GM12878 (cell line): ENCODE results near the gene DYNLL1. TPM values are rescaled to one million over a fixed set of nuclear protein-coding genes. Genes with fewer than 3 reads are reported as not detected.
A peak's percentile ranks its signal among the peaks of the same experiment; 100 is the strongest.

Experiments
- CEBPZ ChIP-seq: fragments of 150-350 bp; IDR thresholded peaks from 2 replicates; pipeline ENCODE4 v1.6.1; 2016; ENCODE audit warnings: low read depth, low read length
- CREM ChIP-seq: IDR thresholded peaks from 2 replicates; pipeline ENCODE4 v1.6.1; 2014; ENCODE audit warnings: antibody characterized with exemption, low read depth
- LARP7 ChIP-seq: fragments of 450-650 bp; IDR thresholded peaks from 2 replicates; pipeline ENCODE4 v1.6.1; 2017; ENCODE audit warnings: mild to moderate bottlenecking
- MYC ChIP-seq: IDR thresholded peaks from 2 replicates; pipeline ENCODE4 v1.6.1; 2011; ENCODE audit warnings: mild to moderate bottlenecking, low read length, moderate library complexity, inconsistent platforms; ENCODE audit not compliant: insufficient read depth, insufficient replicate concordance, insufficient read length, severe bottlenecking
- NR2F1 ChIP-seq: fragments of 450-650 bp; conservative IDR thresholded peaks from 2 replicates; pipeline ENCODE4 v1.6.1; 2017; ENCODE audit warnings: mild to moderate bottlenecking
- POLR2A ChIP-seq: IDR thresholded peaks from 2 replicates; pipeline ENCODE4 v1.6.1; 2011; ENCODE audit warnings: low read depth, mild to moderate bottlenecking, low read length
- RELB ChIP-seq: fragments of 450-650 bp; IDR thresholded peaks from 2 replicates; pipeline ENCODE4 v1.6.1; 2017; ENCODE audit warnings: low read depth, mild to moderate bottlenecking, moderate library complexity
- SUPT20H ChIP-seq: IDR thresholded peaks from 2 replicates; pipeline ENCODE4 v1.6.1; 2011; ENCODE audit warnings: low read depth, mild to moderate bottlenecking, low read length, moderate library complexity, borderline replicate concordance; ENCODE audit not compliant: control insufficient read depth
- TBL1XR1 ChIP-seq: IDR thresholded peaks from 2 replicates; pipeline ENCODE4 v1.6.1; 2012; ENCODE audit warnings: low read depth, low read length, improper control_type of control experiment
- TCF12 ChIP-seq: IDR thresholded peaks from 2 replicates; pipeline ENCODE4 v1.6.1; 2011; ENCODE audit warnings: low read depth, mild to moderate bottlenecking, low read length
- polyA plus RNA-seq, 11 experiments: library from polyadenylated mRNA; depleted of rRNA in 4 of 11; unstranded in 6 of 11; stranded (reverse) in 5 of 11; fragments of >200 nt; fragmentation: Nextera tagmentation in 4 of 11; fragmentation: Illumina TruSeq in 1 of 11; extraction: Ambion mirVana in 4 of 11; extraction: Trizol in 1 of 11; gene quantifications; 1 replicate in 1 of 11; 2 replicates in 10 of 11; pipeline versions ENCODE4 v1.2.1 to v1.2.3, GENCODE V29; 2011 to 2016; ENCODE audit warnings: inconsistent platforms in 2 of 11, missing spikeins in 2 of 11, low read depth in 1 of 11
- total RNA-seq, 4 experiments: library from RNA; depleted of rRNA in 3 of 4; stranded (reverse); fragments of >200 nt in 3 of 4; fragmentation: Illumina TruSeq in 1 of 4; extraction: Trizol in 1 of 4; gene quantifications; 2 replicates each; pipeline versions ENCODE4 v1.2.1 to v1.2.3, GENCODE V29; 2013 to 2021
- TF ChIP-seq, protein P1 (sequence below): fragments of 450-650 bp; formaldehyde crosslinking; IDR thresholded peaks from 2 replicates; pipeline ENCODE4 v1.4.0; 2022; ENCODE audit warnings: mild to moderate bottlenecking, moderate library complexity
- TF ChIP-seq, protein P2 (sequence below): fragments of 450-650 bp; IDR thresholded peaks from 2 replicates; pipeline ENCODE4 v1.6.1; 2017; ENCODE audit warnings: mild to moderate bottlenecking, moderate library complexity
- TF ChIP-seq, protein P3 (sequence below): fragments of 450-650 bp; IDR thresholded peaks from 2 replicates; pipeline ENCODE4 v1.6.1; 2016; ENCODE audit warnings: mild to moderate bottlenecking

The DYNLL1 gene
- total and polyA plus RNA-seq, 10 of the 15 experiments (the other 5 are each of a cell fraction or from before 2014, with no cell fraction given), result 239 to 796 (median 379) TPM

- TF ChIP-seq, protein P1, sequence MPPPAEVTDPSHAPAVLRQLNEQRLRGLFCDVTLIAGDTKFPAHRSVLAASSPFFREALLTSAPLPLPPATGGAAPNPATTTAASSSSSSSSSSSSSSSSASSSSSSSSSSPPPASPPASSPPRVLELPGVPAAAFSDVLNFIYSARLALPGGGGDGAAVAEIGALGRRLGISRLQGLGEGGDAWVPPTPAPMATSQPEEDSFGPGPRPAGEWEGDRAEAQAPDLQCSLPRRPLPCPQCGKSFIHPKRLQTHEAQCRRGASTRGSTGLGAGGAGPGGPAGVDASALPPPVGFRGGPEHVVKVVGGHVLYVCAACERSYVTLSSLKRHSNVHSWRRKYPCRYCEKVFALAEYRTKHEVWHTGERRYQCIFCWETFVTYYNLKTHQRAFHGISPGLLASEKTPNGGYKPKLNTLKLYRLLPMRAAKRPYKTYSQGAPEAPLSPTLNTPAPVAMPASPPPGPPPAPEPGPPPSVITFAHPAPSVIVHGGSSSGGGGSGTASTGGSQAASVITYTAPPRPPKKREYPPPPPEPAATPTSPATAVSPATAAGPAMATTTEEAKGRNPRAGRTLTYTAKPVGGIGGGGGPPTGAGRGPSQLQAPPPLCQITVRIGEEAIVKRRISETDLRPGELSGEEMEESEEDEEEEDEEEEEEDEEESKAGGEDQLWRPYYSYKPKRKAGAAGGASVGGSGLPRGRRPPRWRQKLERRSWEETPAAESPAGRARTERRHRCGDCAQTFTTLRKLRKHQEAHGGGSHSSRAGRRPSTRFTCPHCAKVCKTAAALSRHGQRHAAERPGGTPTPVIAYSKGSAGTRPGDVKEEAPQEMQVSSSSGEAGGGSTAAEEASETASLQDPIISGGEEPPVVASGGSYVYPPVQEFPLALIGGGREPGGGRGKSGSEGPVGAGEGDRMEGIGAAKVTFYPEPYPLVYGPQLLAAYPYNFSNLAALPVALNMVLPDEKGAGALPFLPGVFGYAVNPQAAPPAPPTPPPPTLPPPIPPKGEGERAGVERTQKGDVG, result no peak
- TF ChIP-seq CEBPZ (no peak), RELB (peak; percentile 46; the same call in 1 of the 2 replicates), TBL1XR1 (no peak), NR2F1 (no peak), MYC (no peak), SUPT20H (no peak), CREM (peak; percentile 61), POLR2A (peak; percentile 97), TCF12 (peak; percentile 87), LARP7 (no peak)
- TF ChIP-seq, protein P2, sequence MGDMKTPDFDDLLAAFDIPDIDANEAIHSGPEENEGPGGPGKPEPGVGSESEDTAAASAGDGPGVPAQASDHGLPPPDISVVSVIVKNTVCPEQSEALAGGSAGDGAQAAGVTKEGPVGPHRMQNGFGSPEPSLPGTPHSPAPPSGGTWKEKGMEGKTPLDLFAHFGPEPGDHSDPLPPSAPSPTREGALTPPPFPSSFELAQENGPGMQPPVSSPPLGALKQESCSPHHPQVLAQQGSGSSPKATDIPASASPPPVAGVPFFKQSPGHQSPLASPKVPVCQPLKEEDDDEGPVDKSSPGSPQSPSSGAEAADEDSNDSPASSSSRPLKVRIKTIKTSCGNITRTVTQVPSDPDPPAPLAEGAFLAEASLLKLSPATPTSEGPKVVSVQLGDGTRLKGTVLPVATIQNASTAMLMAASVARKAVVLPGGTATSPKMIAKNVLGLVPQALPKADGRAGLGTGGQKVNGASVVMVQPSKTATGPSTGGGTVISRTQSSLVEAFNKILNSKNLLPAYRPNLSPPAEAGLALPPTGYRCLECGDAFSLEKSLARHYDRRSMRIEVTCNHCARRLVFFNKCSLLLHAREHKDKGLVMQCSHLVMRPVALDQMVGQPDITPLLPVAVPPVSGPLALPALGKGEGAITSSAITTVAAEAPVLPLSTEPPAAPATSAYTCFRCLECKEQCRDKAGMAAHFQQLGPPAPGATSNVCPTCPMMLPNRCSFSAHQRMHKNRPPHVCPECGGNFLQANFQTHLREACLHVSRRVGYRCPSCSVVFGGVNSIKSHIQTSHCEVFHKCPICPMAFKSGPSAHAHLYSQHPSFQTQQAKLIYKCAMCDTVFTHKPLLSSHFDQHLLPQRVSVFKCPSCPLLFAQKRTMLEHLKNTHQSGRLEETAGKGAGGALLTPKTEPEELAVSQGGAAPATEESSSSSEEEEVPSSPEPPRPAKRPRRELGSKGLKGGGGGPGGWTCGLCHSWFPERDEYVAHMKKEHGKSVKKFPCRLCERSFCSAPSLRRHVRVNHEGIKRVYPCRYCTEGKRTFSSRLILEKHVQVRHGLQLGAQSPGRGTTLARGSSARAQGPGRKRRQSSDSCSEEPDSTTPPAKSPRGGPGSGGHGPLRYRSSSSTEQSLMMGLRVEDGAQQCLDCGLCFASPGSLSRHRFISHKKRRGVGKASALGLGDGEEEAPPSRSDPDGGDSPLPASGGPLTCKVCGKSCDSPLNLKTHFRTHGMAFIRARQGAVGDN, result no peak
- TF ChIP-seq, protein P3, sequence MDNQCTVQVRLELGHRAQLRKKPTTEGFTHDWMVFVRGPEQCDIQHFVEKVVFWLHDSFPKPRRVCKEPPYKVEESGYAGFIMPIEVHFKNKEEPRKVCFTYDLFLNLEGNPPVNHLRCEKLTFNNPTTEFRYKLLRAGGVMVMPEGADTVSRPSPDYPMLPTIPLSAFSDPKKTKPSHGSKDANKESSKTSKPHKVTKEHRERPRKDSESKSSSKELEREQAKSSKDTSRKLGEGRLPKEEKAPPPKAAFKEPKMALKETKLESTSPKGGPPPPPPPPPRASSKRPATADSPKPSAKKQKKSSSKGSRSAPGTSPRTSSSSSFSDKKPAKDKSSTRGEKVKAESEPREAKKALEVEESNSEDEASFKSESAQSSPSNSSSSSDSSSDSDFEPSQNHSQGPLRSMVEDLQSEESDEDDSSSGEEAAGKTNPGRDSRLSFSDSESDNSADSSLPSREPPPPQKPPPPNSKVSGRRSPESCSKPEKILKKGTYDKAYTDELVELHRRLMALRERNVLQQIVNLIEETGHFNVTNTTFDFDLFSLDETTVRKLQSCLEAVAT, result no peak
Observed at GRCh38 chr12:120495731-120496412, at the start of gene DYNLL1 (continued).
